ENCODE data around the gene COX5B. TPM values are rescaled to one million over a fixed set of nuclear protein-coding genes. Genes with fewer than 3 reads are reported as not detected.

Gene COX5B
- total RNA-seq, 1 donor from 2014 or later = 148 TPM

- Histone ChIP-seq H3K9me3 (ENCODE audit: low read depth) (no peaks in the 10 kb centered on the region), H3F3A (ENCODE audit: low read depth) (peaks cover 21% of the 10 kb centered on the region), H3K4me3 (no peak overlapping the region), H3K4me1 (peaks cover 17% of the 10 kb centered on the region), H3K27me3 (no peaks in the 10 kb centered on the region), H3K4me2 (no peak overlapping the region), H2AFZ (replicated peaks) (no peak overlapping the region), H4K20me1 (ENCODE audit: low read depth) (peaks cover 34% of the 10 kb centered on the region), H3K27ac (no peak overlapping the region), H3K9ac (no peak overlapping the region), H3K36me3 (no peaks in the 10 kb centered on the region), H3K79me2 (ENCODE audit: low read depth) (peaks cover 29% of the 10 kb centered on the region)
- peaks cover 15% of the 10 kb centered on the region for H3K36me3 Mint-ChIP-seq
- H3K27me3 Mint-ChIP-seq (ENCODE audit: insufficient read depth, low read depth) = peaks cover 3% of the 10 kb centered on the region
- DNase-seq (ENCODE audit: low spot score) = no peak
- TF ChIP-seq EZH2phosphoT487 (IDR thresholded peaks at IDR 0.05) (no peak), EZH2 (IDR thresholded peaks at IDR 0.05) (no peak), CTCF (IDR thresholded peaks at IDR 0.05) (no peak)
- H3K9me3 Mint-ChIP-seq = peaks cover 7% of the 10 kb centered on the region
- H3K4me1 Mint-ChIP-seq = peaks cover 20% of the 10 kb centered on the region
- no peak overlapping the region for H3K27ac Mint-ChIP-seq
- no peak overlapping the region for H3K4me3 Mint-ChIP-seq
These were observed 13.6 kb downstream of the COX5B start for GRCh38 chr2:97659256-97660043.

GRCh38 chr2:97660044-97660774 is 14.3 kb downstream of the COX5B start:
- Histone ChIP-seq H3K79me2 (ENCODE audit: low read depth) (peaks cover 29% of the 10 kb centered on the region), H3F3A (ENCODE audit: low read depth) (peaks cover 29% of the 10 kb centered on the region), H3K9me3 (ENCODE audit: low read depth) (no peaks in the 10 kb centered on the region), H3K27me3 (no peaks in the 10 kb centered on the region), H3K4me3 (no peak overlapping the region), H4K20me1 (ENCODE audit: low read depth) (peaks cover 34% of the 10 kb centered on the region), H3K9ac (no peak overlapping the region), H3K36me3 (no peaks in the 10 kb centered on the region), H2AFZ (replicated peaks) (no peak overlapping the region), H3K4me1 (peaks cover 17% of the 10 kb centered on the region), H3K4me2 (no peak overlapping the region), H3K27ac (no peak overlapping the region)
- H3K4me1 Mint-ChIP-seq = peaks cover 24% of the 10 kb centered on the region
- H3K4me3 Mint-ChIP-seq = peak overlapping the region; percentile 13
- peaks cover under 1% of the 10 kb centered on the region for H3K9me3 Mint-ChIP-seq
- no peak overlapping the region for H3K27ac Mint-ChIP-seq
- no peak for TF ChIP-seq EZH2 (IDR thresholded peaks at IDR 0.05)
- TF ChIP-seq EZH2phosphoT487 (IDR thresholded peaks at IDR 0.05) = no peak
- no peak for TF ChIP-seq CTCF (IDR thresholded peaks at IDR 0.05)
- no peak for DNase-seq (ENCODE audit: low spot score)
- peaks cover 3% of the 10 kb centered on the region for H3K27me3 Mint-ChIP-seq (ENCODE audit: insufficient read depth, low read depth)
- H3K36me3 Mint-ChIP-seq = peaks cover 9% of the 10 kb centered on the region

- Histone ChIP-seq H3K4me3 (no peak overlapping the region), H2AFZ (replicated peaks) (no peak overlapping the region), H3F3A (ENCODE audit: low read depth) (peaks cover 30% of the 10 kb centered on the region), H3K27me3 (no peaks in the 10 kb centered on the region), H4K20me1 (ENCODE audit: low read depth) (peaks cover 34% of the 10 kb centered on the region), H3K4me1 (peaks cover 17% of the 10 kb centered on the region), H3K36me3 (no peaks in the 10 kb centered on the region), H3K27ac (no peak overlapping the region), H3K79me2 (ENCODE audit: low read depth) (peaks cover 29% of the 10 kb centered on the region), H3K9me3 (ENCODE audit: low read depth) (no peaks in the 10 kb centered on the region), H3K4me2 (no peak overlapping the region), H3K9ac (no peak overlapping the region)
- no peak for DNase-seq (ENCODE audit: low spot score)
- H3K27me3 Mint-ChIP-seq (ENCODE audit: insufficient read depth, low read depth) = peaks cover 3% of the 10 kb centered on the region
- H3K27ac Mint-ChIP-seq = no peak overlapping the region
- no peaks in the 10 kb centered on the region for H3K9me3 Mint-ChIP-seq
- no peak for TF ChIP-seq EZH2phosphoT487 (IDR thresholded peaks at IDR 0.05)
- no peak for TF ChIP-seq EZH2 (IDR thresholded peaks at IDR 0.05)
- TF ChIP-seq CTCF (IDR thresholded peaks at IDR 0.05) = no peak
- H3K36me3 Mint-ChIP-seq = peaks cover 5% of the 10 kb centered on the region
- H3K4me1 Mint-ChIP-seq = peaks cover 24% of the 10 kb centered on the region
- H3K4me3 Mint-ChIP-seq = no peak overlapping the region
These were observed 15.0 kb downstream of the COX5B start for GRCh38 chr2:97660775-97661389.

All from neural progenitor cell (in vitro differentiated cells).